Measurements from ENCODE around the gene ZNF180.
A peak's percentile ranks its signal among the peaks of the same experiment; 100 is the strongest.

The ZNF180 gene

DNA sequence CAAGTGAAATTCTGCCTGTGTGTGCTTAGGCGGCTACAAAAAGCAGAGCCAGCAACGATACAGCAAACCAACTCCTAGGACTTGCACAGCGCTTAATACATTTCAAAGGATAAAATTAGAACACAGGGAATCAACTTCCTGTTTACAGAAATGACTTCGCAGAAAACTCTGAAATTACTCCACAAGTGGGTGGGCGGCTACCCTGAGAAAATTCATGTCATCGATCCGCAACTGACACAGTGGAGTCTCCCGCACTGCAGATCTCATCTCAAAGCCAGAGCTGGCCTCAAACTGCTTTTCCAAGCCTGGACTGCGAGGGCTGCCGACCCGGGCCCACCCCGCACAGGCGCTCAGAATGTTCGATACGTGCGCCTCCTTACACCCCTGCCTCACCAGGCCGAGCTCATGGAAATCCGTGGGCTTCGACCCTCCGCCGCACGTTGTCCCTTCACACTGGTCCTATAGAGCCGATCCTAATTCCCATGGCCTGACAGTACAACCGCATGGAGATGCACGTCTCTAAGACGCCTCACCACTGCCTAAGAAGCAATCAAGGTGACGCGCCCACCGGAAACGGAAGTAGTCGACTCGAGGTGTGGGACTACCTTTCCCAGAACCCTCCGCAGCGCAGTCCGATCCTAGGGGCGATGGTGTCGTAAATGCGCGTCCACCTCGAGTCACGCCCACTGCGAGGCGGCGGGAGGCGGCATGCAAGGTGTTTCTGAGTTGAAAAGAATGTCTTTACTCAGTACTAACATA is 52.2 kb downstream of the ZNF180 start, which contains the start of gene ZNF229:
TSS of gene ZNF229 (minus strand) at position 557 of the 759 bp plus-strand sequence. CDS start 5,625 bp downstream, outside the sequence.
- Histone ChIP-seq H3K36me3 (ENCODE audit: control insufficient read depth in 2 of 2, insufficient read depth in 2 of 2, low read length in 2 of 2) (no peaks in the 10 kb centered on the region), H3K9me3 (ENCODE audit: control insufficient read depth in 2 of 2, low read length in 2 of 2) (peaks cover 23 to 30% of the 10 kb centered on the region in 2 donors), H3K4me1 (ENCODE audit: control insufficient read depth in 2 of 2, insufficient read depth in 2 of 2, low read length in 2 of 2) (no peaks in the 10 kb centered on the region), H3K27me3 (ENCODE audit: control insufficient read depth in 2 of 2, insufficient read depth in 2 of 2, low read length in 2 of 2) (no peaks in the 10 kb centered on the region), H3K4me3 (ENCODE audit: low read length in 2 of 2) (peak within 1 kb of the TSS; percentile 64 to 80), H3K27ac (ENCODE audit: low read depth in 2 of 2, low read length in 2 of 2) (no peak within 1 kb of the TSS), H3K9ac (ENCODE audit: low read depth in 1 of 2, low read length in 2 of 2) (no peak within 1 kb of the TSS)

DNA sequence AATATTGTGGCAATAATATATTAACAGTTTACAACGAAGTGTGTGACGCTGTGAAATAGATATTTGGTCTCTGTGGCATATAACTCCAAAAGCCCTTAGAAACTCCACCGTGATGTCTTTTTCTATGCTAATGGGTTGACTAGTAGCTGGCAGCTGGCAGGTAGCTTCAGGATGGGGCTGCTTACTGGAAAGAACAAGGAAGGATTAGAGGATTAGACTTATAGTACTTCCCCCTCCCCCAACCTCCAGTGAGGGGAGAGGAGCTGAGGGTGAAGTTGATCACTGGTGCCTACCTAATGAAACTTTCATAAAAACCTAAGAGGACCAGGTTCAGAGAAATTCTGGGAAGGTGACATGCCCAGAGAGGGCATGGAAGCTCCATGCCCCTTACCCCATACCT is 61.9 kb downstream of the ZNF180 start:
- peaks cover 7 to 18% of the 10 kb centered on the region in 2 donors for H3K9me3 ChIP-seq (ENCODE audit: control insufficient read depth in 2 of 2, low read length in 2 of 2)
- H3K36me3 ChIP-seq (ENCODE audit: control insufficient read depth in 2 of 2, insufficient read depth in 2 of 2, low read length in 2 of 2), result no peaks in the 10 kb centered on the region

DNA sequence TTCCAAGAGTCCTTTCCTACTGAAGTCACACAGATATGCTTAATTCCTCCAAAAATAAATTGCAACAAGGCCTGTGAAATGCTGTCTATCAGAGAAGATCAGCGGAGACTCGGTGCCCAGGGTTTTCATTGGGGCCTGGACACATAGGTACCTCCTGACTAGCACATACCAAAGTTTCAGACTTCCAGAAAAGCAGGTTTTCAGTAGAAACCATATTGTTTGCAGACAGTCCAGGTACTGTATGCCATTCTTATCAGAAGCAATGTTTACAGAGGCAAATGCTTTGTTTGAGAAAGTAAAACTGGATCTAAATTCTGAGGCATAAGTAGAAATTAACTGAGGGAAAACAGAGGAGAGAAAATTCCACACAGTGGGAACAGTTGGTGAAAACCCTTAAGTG is 64.9 kb downstream of the ZNF180 start:
- peaks cover 0 to 26% of the 10 kb centered on the region in 2 donors for H3K9me3 ChIP-seq (ENCODE audit: control insufficient read depth in 2 of 2, low read length in 2 of 2)

More for the DNA sequence above, 61.9 kb downstream of the ZNF180 start:
- no peaks in the 10 kb centered on the region for H3K27me3 ChIP-seq (ENCODE audit: control insufficient read depth in 2 of 2, insufficient read depth in 2 of 2, low read length in 2 of 2)
- H3K4me3 ChIP-seq (ENCODE audit: low read length in 2 of 2), result no peak overlapping the region
- H3K27ac ChIP-seq (ENCODE audit: low read depth in 2 of 2, low read length in 2 of 2), result no peak overlapping the region
- H3K9ac ChIP-seq (ENCODE audit: low read depth in 1 of 2, low read length in 2 of 2), result no peak overlapping the region
- no peaks in the 10 kb centered on the region for H3K4me1 ChIP-seq (ENCODE audit: control insufficient read depth in 2 of 2, insufficient read depth in 2 of 2, low read length in 2 of 2)

DNA sequence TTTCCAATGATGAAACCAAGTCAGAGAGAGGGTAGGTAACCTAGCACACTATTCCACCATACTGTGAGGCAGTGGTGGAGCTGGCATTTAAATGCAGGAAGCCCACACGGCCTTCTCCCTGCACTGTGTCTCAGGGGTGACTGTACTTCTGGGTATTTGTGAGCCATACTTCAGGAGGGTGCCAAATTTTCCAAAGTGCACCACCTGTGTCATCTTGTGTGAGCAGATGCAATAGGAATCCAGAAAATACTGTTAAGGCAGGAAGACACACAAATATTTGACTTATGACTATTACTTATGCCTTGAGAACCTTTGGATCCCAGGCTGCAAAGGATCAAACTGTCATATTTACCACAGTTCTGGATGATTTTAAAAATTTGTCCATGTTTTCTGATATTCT is 69.4 kb downstream of the ZNF180 start:
- Histone ChIP-seq H3K4me3 (ENCODE audit: low read length in 2 of 2) (no peak overlapping the region), H3K9me3 (ENCODE audit: control insufficient read depth in 2 of 2, low read length in 2 of 2) (peaks cover 6 to 32% of the 10 kb centered on the region in 2 donors), H3K27ac (ENCODE audit: low read depth in 2 of 2, low read length in 2 of 2) (no peak overlapping the region), H3K4me1 (ENCODE audit: control insufficient read depth in 2 of 2, insufficient read depth in 2 of 2, low read length in 2 of 2) (no peaks in the 10 kb centered on the region), H3K9ac (ENCODE audit: low read depth in 1 of 2, low read length in 2 of 2) (no peak overlapping the region), H3K27me3 (ENCODE audit: control insufficient read depth in 2 of 2, insufficient read depth in 2 of 2, low read length in 2 of 2) (no peaks in the 10 kb centered on the region), H3K36me3 (ENCODE audit: control insufficient read depth in 2 of 2, insufficient read depth in 2 of 2, low read length in 2 of 2) (no peaks in the 10 kb centered on the region)

More for the DNA sequence above, 64.9 kb downstream of the ZNF180 start:
- Histone ChIP-seq H3K27ac (ENCODE audit: low read depth in 2 of 2, low read length in 2 of 2) (no peak overlapping the region), H3K4me3 (ENCODE audit: low read length in 2 of 2) (no peak overlapping the region), H3K9ac (ENCODE audit: low read depth in 1 of 2, low read length in 2 of 2) (no peak overlapping the region), H3K4me1 (ENCODE audit: control insufficient read depth in 2 of 2, insufficient read depth in 2 of 2, low read length in 2 of 2) (no peaks in the 10 kb centered on the region), H3K36me3 (ENCODE audit: control insufficient read depth in 2 of 2, insufficient read depth in 2 of 2, low read length in 2 of 2) (no peaks in the 10 kb centered on the region), H3K27me3 (ENCODE audit: control insufficient read depth in 2 of 2, insufficient read depth in 2 of 2, low read length in 2 of 2) (no peaks in the 10 kb centered on the region)
